OCI-LY7 (cell line): ENCODE data around the gene SCT. TPM values are rescaled to one million over a fixed set of nuclear protein-coding genes. Genes with fewer than 3 reads are reported as not detected.
"Not testable (repeated sequence)": the region's sequence is repeated elsewhere in the genome, so short reads cannot be mapped to it uniquely, and the experiment has no call there.

Experiments used
- BruUV-seq: library from RNA; stranded (reverse); fragments of 400-500 nt; replicated peaks from 2 replicates; lab custom pipeline; 2021; lab: Mats Ljungman, UMichigan
- CTCF ChIA-PET: fragments of 300-600 bp; sonication (Branson Sonifier 250); formaldehyde crosslinking; loops from one replicate; lab custom pipeline; 2022; ENCODE audit warnings: antibody characterized with exemption; ENCODE audit not compliant: unreplicated experiment; lab: Charles Lee
- POLR2A ChIA-PET: fragments of 300-600 bp; sonication (Branson Sonifier 250); formaldehyde crosslinking; loops from one replicate; lab custom pipeline; 2022; ENCODE audit warnings: antibody characterized with exemption; lab: Charles Lee
- DNase-seq: peaks from one replicate; pipeline ENCODE4 v3.0.0-alpha.2; 2015; ENCODE audit warnings: low spot score
- H2AFZ ChIP-seq: fragments of 200-600 bp; sonication (generic), shearing (Covaris generic); 2 replicates; pipeline ENCODE4 v1.6.1; 2014; ENCODE audit warnings: mild to moderate bottlenecking, antibody characterized with exemption, low read length, moderate library complexity
- H3K27ac ChIP-seq: fragments of 200-600 bp; sonication (generic); 2 replicates; pipeline ENCODE4 v1.5.1; 2014; ENCODE audit warnings: mixed run types, low read depth, mild to moderate bottlenecking, moderate library complexity, low read length, inconsistent platforms; ENCODE audit not compliant: poor library complexity, severe bottlenecking
- H3K36me3 ChIP-seq: fragments of 200-600 bp; sonication (generic); 2 replicates; pipeline ENCODE4 v1.6.1; 2014; ENCODE audit warnings: mild to moderate bottlenecking, antibody characterized with exemption, low read length, moderate library complexity, mixed read lengths; ENCODE audit not compliant: insufficient read depth
- H3K4me1 ChIP-seq: fragments of 200-600 bp; sonication (generic); 2 replicates; pipeline ENCODE4 v1.5.1; 2014; ENCODE audit warnings: mild to moderate bottlenecking, low read length; ENCODE audit not compliant: insufficient read depth, poor library complexity, severe bottlenecking
- H3K4me2 ChIP-seq: fragments of 200-600 bp; sonication (generic); 2 replicates; pipeline ENCODE4 v1.6.1; 2014; ENCODE audit warnings: mild to moderate bottlenecking, low read length
- H3K4me3 ChIP-seq: fragments of 200-600 bp; sonication (generic); 2 replicates; pipeline ENCODE4 v1.5.1; 2014; ENCODE audit warnings: mild to moderate bottlenecking, low read depth, low read length; ENCODE audit not compliant: poor library complexity, severe bottlenecking
- H3K79me2 ChIP-seq: fragments of 200-600 bp; sonication (generic); 2 replicates; pipeline ENCODE4 v1.6.1; 2016; ENCODE audit warnings: low read depth, mild to moderate bottlenecking, low read length, moderate library complexity, mixed read lengths; ENCODE audit not compliant: insufficient read depth
- H3K9me2 ChIP-seq: fragments of 200-600 bp; sonication (generic); 2 replicates; pipeline ENCODE4 v1.6.1; 2016; ENCODE audit warnings: mild to moderate bottlenecking, low read length, mixed read lengths; ENCODE audit not compliant: insufficient read depth
- H3K9me3 ChIP-seq: fragments of 200-600 bp; sonication (generic); 2 replicates; pipeline ENCODE4 v1.6.1; 2014; ENCODE audit warnings: mild to moderate bottlenecking, mixed run types, low read length, mixed read lengths
- H4K20me1 ChIP-seq: fragments of 200-600 bp; sonication (generic); 2 replicates; pipeline ENCODE4 v1.6.1; 2014; ENCODE audit warnings: mild to moderate bottlenecking, antibody characterized with exemption, low read length, moderate library complexity, mixed read lengths; ENCODE audit not compliant: insufficient read depth
- CTCF ChIP-seq: fragments of 200-600 bp; sonication (generic); conservative IDR thresholded peaks from 2 replicates; pipeline ENCODE4 v1.5.1; 2014; ENCODE audit warnings: mild to moderate bottlenecking, antibody characterized with exemption, low read length, moderate library complexity, mixed read lengths
- EZH2phosphoT487 ChIP-seq: fragments of 200-600 bp; sonication (generic); IDR thresholded peaks from 2 replicates; pipeline ENCODE4 v1.6.1; 2018; ENCODE audit warnings: low read depth, borderline replicate concordance, mild to moderate bottlenecking, mixed run types, antibody characterized with exemption, low read length, moderate library complexity, mixed read lengths
- intact Hi-C: fragments of 100-400 bp; cut with micrococcal nuclease; formaldehyde crosslinking; loops from one replicate; pipeline ENCODE4 v1.10.0; 2022; ENCODE audit not compliant: unreplicated experiment
- total RNA-seq, 2 experiments: library from RNA; depleted of rRNA in 1 of 2; stranded (reverse); fragments of >200 nt in 1 of 2; shearing (Covaris generic) in 1 of 2; gene quantifications; 2 replicates each; pipeline ENCODE4 v1.2.3, GENCODE V29; 2014 to 2022

SCT gene
- total RNA-seq, 2 experiments from 2014 or later = not detected

- no peaks in the 10 kb centered on the region for H3K79me2 ChIP-seq
- H2AFZ ChIP-seq = no peak overlapping the region
- no peak for DNase-seq
- BruUV-seq = no TSS peak
- intact Hi-C loops = no loop called here
- no peak overlapping the region for H3K4me3 ChIP-seq
- ChIA-PET CTCF (no interaction called here), POLR2A (interaction anchor here (0.7 kb wide), 1 partner anchor 41 kb away, joined by 3 read pairs; the partner anchor contains the start of gene TMEM80)
- H3K4me1 ChIP-seq = peaks cover 5% of the 10 kb centered on the region
- no peak for TF ChIP-seq CTCF
- TF ChIP-seq EZH2phosphoT487 = no peak
- H3K9me3 ChIP-seq = no peaks in the 10 kb centered on the region
- H3K36me3 ChIP-seq = peaks cover 56% of the 10 kb centered on the region
- no peaks in the 10 kb centered on the region for H4K20me1 ChIP-seq
- H3K27ac ChIP-seq = no peak overlapping the region
- no peak overlapping the region for H3K4me2 ChIP-seq
- H3K9me2 ChIP-seq = no peaks in the 10 kb centered on the region
These were observed 28.2 kb upstream of the SCT start for GRCh38 chr11:655036-655726.

- H3K9me3 ChIP-seq, BruUV-seq, H3K4me2 ChIP-seq, H3K4me3 ChIP-seq, H4K20me1 ChIP-seq, CTCF ChIA-PET, H3K79me2 ChIP-seq, H3K4me1 ChIP-seq, H3K27ac ChIP-seq, intact Hi-C loops, DNase-seq, H3K9me2 ChIP-seq, POLR2A ChIA-PET, H2AFZ ChIP-seq: not testable (repeated sequence)
- H3K36me3 ChIP-seq = peaks cover 56% of the 10 kb centered on the region
These were observed 27.5 kb upstream of the SCT start for GRCh38 chr11:654444-654843.

GRCh38 chr11:653837-654236, 26.9 kb upstream of the SCT start:
- no TSS peak for BruUV-seq
- Histone ChIP-seq H3K4me3 (no peak overlapping the region), H3K9me3 (no peaks in the 10 kb centered on the region), H3K36me3 (peaks cover 56% of the 10 kb centered on the region), H3K9me2 (no peaks in the 10 kb centered on the region), H3K27ac (no peak overlapping the region), H3K79me2 (no peaks in the 10 kb centered on the region), H3K4me2 (no peak overlapping the region), H2AFZ (no peak overlapping the region), H4K20me1 (no peaks in the 10 kb centered on the region), H3K4me1 (no peaks in the 10 kb centered on the region)
- no peak for TF ChIP-seq EZH2phosphoT487
- TF ChIP-seq CTCF = no peak
- ChIA-PET POLR2A (no interaction called here), CTCF (no interaction called here)
- intact Hi-C loops = no loop called here
- DNase-seq = no peak

GRCh38 chr11:653136-653535, 26.2 kb upstream of the SCT start:
- BruUV-seq, POLR2A ChIA-PET: not testable (repeated sequence)
- peaks cover 51% of the 10 kb centered on the region for H3K36me3 ChIP-seq

More at GRCh38 chr11:653136-653535, 26.2 kb upstream of the SCT start:
- H3K27ac ChIP-seq, H4K20me1 ChIP-seq, CTCF ChIA-PET, H3K9me2 ChIP-seq, DNase-seq, intact Hi-C loops, H3K79me2 ChIP-seq, H2AFZ ChIP-seq, H3K4me3 ChIP-seq, H3K9me3 ChIP-seq, H3K4me2 ChIP-seq, H3K4me1 ChIP-seq: not testable (repeated sequence)
